C1 segment of cervical spinal cord (tissue), 14 donors: Measurements from ENCODE around the gene HOXD10.

Source experiments
- DNase-seq, 14 donors: peaks; one replicate each; lab custom pipeline; 2025; lab: John Stamatoyannopoulos, UW

HOXD10 gene

GRCh38 chr2:176095421-176095820, 21.2 kb upstream of the HOXD10 start:
- no peak for DNase-seq

GRCh38 chr2:176096243-176096985, 20.2 kb upstream of the HOXD10 start:
- no peak for DNase-seq

GRCh38 chr2:176096986-176097819, 19.4 kb upstream of the HOXD10 start:
- DNase-seq, result peak in 3 of 14 donors; percentile 6 to 27 (median 17)

- no peak for DNase-seq
Observed at GRCh38 chr2:176097820-176098365, 18.7 kb upstream of the HOXD10 start.

- no peak for DNase-seq
Observed at GRCh38 chr2:176098366-176099158, 18.0 kb upstream of the HOXD10 start.

GRCh38 chr2:176099159-176099727, 17.3 kb upstream of the HOXD10 start:
- DNase-seq, result no peak

- DNase-seq, result no peak
Observed at GRCh38 chr2:176099728-176100546, 16.6 kb upstream of the HOXD10 start, which contains the start of gene HOXD12. Gene HOXD12, plus strand, starts transcription at chr2:176099795. Its CDS starts 7 bp downstream, at chr2:176099802.

GRCh38 chr2:176100547-176101140, 15.9 kb upstream of the HOXD10 start:
- no peak for DNase-seq

GRCh38 chr2:176101216-176101830, 15.3 kb upstream of the HOXD10 start:
- DNase-seq, result no peak

- no peak for DNase-seq
Observed at GRCh38 chr2:176101842-176102241, 14.7 kb upstream of the HOXD10 start.

GRCh38 chr2:176102309-176102866, 14.2 kb upstream of the HOXD10 start:
- no peak for DNase-seq

- DNase-seq, result no peak
Observed at GRCh38 chr2:176103194-176103593, 13.4 kb upstream of the HOXD10 start.

GRCh38 chr2:176103742-176104315, 12.7 kb upstream of the HOXD10 start:
- DNase-seq, result no peak

- DNase-seq, result no peak
Observed at GRCh38 chr2:176104316-176105077, 12.1 kb upstream of the HOXD10 start.

- DNase-seq, result no peak
Observed at GRCh38 chr2:176105078-176105729, 11.4 kb upstream of the HOXD10 start.

GRCh38 chr2:176105730-176106580, 10.6 kb upstream of the HOXD10 start:
- DNase-seq, result no peak
